Ramos (cell line): ENCODE data around the gene IL10RA.
"Not testable (repeated sequence)": the region's sequence is repeated elsewhere in the genome, so short reads cannot be mapped to it uniquely, and the experiment has no call there.

Experiments used
- in situ Hi-C: fragments of 300-500 bp; cut with MboI; formaldehyde crosslinking; loops from one replicate; pipeline ENCODE4 v1.14.3; 2022; ENCODE audit warnings: low sequenced_read_pairs; ENCODE audit not compliant: unreplicated experiment

The IL10RA gene

DNA sequence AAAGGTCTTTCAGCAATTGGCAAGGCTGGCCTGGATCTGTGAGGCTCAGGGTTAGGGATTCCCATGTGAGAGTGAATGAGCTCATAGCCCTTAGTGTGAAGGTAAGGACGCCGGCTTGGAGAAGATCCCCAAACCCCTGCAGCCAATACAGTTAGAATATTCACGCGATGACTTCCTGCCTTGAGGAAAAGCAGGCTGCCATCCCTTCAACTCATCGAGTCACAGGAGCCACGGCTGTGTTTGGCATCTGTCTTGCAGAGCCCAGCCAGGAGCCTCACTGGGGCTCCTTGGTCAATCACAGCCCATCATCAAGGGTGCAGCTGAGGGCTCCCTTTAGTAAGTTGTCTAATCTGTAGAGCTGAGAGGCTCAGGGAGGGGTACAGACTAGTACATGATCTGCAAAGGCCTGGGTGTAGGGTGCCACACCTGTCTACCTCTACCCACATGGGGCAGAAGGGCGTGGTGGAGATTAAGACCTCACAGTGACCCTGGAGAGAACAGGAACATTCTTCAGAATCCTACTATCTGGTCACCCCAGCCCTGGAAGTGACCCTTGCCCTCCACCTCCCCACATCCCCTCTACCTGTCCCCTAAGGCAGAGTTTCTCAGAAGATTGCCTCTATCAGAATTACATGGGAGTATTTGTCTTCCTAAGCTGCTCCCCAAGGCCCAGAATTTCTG lies 18.5 kb downstream of the IL10RA start:
- in situ Hi-C loops = no loop called here

- in situ Hi-C loops = no loop called here
Observed at GRCh38 chr11:118005224-118006152, 19.3 kb downstream of the IL10RA start.

GRCh38 chr11:118006153-118006534 lies 19.9 kb downstream of the IL10RA start:
- in situ Hi-C loops = no loop called here

DNA sequence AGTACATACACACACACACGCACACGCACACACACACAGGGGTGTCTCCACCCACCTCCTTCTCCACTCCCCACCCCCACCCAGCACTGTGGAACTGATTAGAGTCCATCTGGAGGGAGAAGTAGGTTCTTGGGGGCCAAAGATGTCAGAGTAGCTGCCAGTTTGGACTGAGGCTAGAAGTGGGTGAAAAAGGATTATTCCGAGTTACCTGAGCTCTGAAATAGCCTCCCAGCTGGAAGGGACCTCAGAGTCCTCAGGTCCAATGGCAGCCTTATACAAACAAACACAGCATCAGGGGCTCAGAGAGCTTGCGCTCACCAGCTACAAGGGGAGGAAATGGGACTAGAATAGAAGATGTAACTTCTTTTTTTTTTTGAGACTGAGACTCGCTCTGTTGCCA lies 20.8 kb downstream of the IL10RA start:
- in situ Hi-C loops = no loop called here

GRCh38 chr11:118007563-118008270 lies 21.5 kb downstream of the IL10RA start:
- in situ Hi-C loops = not testable (repeated sequence)

GRCh38 chr11:118008271-118008911 lies 22.2 kb downstream of the IL10RA start:
- in situ Hi-C loops = no loop called here

DNA sequence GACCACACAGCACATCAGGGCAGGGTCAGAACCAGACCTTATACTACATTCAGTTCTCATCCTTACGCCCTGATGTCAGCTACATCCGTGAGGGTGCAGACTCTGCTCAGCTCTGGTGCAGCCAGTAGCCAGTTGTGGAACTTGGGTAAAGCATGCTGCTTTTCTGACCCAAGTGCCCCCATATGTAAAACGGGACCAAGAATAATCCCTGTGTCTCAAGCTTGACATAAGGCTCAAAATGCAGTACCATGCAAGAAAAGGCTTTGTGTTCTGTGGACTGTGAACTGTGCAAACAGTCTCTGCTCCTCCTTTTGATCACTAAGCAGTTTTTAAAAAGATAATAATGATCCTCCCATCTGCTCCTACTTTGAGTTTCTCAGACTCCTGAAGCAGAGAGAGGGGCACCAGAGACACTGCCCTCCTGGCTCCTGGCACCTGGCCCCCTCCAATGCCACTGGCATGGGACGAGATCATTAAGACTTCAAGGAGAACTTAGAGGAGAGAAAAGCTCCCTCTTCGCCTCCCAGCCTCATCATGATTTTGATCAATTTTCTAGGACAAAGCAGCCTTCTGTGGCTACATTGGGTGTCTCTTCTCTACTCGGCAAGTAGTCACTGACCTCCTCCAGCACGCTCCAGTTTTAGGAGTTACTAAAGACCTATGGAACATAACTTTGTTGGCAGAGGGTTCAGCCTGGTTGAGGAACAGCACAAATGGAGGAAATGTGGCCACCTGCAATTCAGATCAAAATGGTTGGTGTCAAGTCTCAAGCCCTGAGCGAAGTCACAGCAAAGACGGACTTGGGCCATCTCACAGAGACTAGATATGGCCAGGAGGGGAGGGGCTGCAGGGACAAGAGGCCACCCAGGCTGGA lies 23.9 kb downstream of the IL10RA start:
- in situ Hi-C loops = no loop called here

GRCh38 chr11:118010738-118011461 lies 24.7 kb downstream of the IL10RA start:
- in situ Hi-C loops = no loop called here

DNA sequence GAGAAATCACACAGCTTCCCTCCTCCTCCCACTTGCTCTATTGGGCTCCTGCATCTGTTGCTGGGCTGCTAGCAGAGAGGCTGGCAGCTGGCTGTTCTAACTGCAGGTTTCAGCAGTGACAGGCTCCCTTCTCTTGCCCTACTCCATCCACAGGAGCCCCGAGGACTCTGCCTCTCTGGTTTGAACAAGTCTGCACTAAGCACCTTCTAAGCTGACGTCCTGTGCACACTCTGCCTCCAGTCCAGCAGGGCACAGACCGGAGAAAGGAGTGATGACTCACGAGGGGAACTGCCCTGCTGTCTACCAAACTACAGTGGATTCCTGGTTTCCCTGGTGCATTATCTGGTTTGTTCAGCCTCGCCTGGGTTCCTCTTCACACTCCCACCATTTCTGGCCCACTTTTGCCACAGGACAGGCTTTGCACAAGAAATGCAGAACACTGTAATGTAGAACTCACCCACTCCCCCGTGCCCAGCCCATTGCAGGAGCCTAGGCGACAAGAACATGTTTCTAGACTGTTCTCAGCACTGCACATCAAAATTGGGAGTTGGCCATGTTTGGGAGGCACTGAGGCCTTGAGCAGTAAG lies 26.0 kb downstream of the IL10RA start:
- in situ Hi-C loops = no loop called here

- in situ Hi-C loops = no loop called here
Observed at GRCh38 chr11:118014022-118014421, 27.8 kb downstream of the IL10RA start.

DNA sequence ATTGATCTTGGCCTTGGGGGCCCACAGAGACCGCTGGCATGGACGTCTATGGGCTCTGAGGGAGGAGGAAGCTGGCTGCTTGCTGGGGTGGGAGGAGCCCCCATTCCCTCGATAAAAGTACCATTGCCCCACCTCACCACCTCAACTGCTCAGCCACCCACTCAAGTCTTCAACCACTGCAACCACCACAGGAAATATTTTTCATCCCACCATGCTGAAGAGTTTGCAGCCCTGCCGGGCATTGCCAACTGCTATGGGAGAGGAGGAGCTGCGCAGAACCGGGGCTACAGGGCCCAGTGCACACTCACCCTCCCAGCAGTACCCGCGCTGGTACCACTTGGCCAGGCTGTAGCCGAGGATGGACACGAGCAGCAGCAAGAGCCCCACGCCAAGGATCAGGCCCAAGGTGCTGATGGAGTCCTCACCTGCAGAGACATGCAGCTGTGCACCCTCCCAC lies 29.2 kb downstream of the IL10RA start:
- in situ Hi-C loops = no loop called here

DNA sequence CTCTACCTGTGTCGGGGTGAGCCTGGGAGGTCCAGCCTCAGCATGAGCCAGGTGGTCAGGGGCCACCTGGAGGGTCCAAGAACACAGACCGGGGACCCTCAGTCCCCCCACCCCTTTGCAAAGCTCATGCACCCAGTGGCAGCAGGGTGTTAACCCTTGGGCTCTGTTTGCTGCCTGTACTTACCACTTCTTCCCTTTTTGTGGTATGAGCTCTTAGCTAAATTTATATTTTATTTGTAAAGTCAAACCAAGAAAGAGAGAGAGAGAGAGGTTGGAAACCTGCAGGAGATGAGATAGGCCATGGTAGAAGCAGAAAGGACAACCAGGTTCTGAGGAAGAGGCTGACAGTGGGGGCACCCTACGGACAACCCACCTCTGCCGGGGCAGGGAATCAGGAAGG lies 29.9 kb downstream of the IL10RA start:
- in situ Hi-C loops = no loop called here

GRCh38 chr11:118017111-118017510 lies 30.9 kb downstream of the IL10RA start:
- in situ Hi-C loops = no loop called here

- in situ Hi-C loops = no loop called here
Observed at GRCh38 chr11:118017631-118018315, 31.6 kb downstream of the IL10RA start.

DNA sequence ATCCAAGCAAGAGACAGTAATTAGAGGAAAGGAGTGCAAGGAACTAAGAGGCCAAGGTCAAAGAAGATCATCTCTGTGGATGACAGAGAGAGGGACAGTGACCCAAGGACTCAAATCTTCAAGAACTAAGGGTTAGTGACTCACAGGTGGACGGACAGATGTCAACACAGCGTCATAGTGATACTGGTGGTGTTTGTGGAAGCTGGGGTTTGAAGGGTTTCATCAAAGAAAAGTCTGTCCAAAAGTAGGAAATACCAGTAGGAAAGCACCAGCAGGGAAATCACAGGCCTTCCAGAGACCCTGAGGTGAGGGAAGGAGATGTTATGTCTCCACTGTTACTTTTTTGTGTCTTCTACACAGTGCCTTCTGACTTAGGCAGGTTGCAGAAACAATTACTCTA lies 32.2 kb downstream of the IL10RA start:
- in situ Hi-C loops = no loop called here

DNA sequence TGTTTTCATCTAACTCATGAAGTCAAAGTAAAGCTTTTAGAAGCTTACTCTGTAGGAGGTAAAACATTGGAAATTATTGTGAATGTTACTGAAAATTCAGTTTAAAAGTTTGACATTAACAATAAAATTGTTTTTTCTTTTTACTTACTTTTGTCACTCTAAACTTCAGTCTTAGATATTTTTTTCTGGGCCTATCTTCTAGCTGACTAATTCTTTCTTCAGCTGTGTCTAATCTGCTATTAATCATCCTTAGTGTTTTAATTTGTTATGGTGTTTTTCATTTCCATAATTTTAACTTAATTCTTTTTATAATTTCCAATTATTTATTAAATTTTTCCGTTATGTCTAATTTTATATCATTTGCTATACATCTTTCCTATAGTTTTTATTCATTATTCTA lies 35.0 kb downstream of the IL10RA start:
- in situ Hi-C loops = no loop called here

DNA sequence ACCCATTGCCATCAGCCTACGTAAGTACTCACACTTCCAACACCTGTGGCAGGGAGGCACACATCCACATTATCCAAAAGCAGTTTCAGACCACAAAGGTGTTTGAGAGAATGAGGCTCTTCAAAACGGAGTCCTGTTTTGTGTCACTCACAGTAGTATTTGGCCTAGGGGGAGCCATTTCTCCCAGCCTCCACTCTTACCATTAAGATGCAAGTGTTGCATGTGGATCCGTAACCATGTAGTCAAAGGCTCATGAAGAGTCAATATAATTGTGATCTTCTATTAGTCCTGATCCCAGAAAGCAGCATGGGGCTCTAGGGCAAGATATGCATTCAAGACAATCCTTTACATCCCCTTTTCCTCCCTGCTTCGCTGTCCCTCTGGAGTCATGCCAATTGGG lies 41.5 kb downstream of the IL10RA start:
- in situ Hi-C loops = no loop called here

DNA sequence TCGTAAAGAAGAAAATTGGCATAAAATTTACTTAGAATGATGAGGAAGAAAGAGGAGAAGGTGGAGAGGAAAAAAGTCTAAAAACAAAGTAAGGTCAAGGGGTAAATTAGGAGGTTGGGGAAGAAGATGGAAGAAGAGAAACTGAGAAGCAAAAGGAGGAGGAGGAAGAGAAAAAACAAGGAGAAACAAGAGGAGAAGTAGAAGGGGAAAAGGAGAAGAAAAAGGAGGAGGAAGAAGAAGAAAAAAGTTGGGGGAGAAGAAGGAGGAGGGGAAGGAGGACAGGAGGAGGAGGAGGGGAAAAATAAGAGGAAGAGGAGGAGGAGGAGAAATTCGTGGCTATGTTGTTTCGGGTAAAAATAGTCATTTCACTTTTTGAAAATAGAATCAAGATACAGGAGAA lies 42.4 kb downstream of the IL10RA start:
- in situ Hi-C loops = no loop called here
